Uterus (tissue), 4 donors: Measurements from ENCODE around the gene BAHCC1. TPM values are rescaled to one million over a fixed set of nuclear protein-coding genes. Genes with fewer than 3 reads are reported as not detected.

Source experiments
- DNase-seq, 2 donors: peaks; one replicate each; pipeline ENCODE4 v3.0.0-alpha.2; 2019 to 2020
- H3K27ac ChIP-seq, 2 donors: fragments of 200-600 bp; sonication (generic); 1 replicate in 1 of 2; 2 replicates in 1 of 2; pipeline ENCODE4 v1.5.1; 2016 to 2018
- H3K27me3 ChIP-seq, 2 donors: fragments of 200-600 bp; sonication (generic); one replicate each; pipeline ENCODE4 v1.5.1; 2018 to 2019; ENCODE audit warnings: control low read depth in 1 of 2
- H3K36me3 ChIP-seq, 2 donors: fragments of 200-600 bp; sonication (generic); one replicate each; pipeline ENCODE4 v1.5.1; 2019; ENCODE audit warnings: control low read depth in 1 of 2
- H3K4me1 ChIP-seq, 2 donors: fragments of 200-600 bp; sonication (generic); one replicate each; pipeline ENCODE4 v1.5.1; 2018 to 2019; ENCODE audit warnings: control low read depth in 1 of 2
- H3K4me3 ChIP-seq, 2 donors: fragments of 200-600 bp; sonication (generic); 1 replicate in 1 of 2; 2 replicates in 1 of 2; pipeline ENCODE4 v1.5.1; 2018 to 2019; ENCODE audit warnings: mild to moderate bottlenecking in 1 of 2
- H3K9me3 ChIP-seq, 2 donors: fragments of 200-600 bp; sonication (generic); one replicate each; pipeline ENCODE4 v1.5.1; 2019; ENCODE audit warnings: control low read depth in 1 of 2
- POLR2A ChIP-seq, 2 donors: fragments of 450-650 bp; IDR thresholded peaks; one replicate each; pipeline ENCODE4 v1.6.1; 2016; ENCODE audit warnings: antibody characterized with exemption in 2 of 2, mild to moderate bottlenecking in 1 of 2, moderate library complexity in 1 of 2
- intact Hi-C: fragments of 100-400 bp; cut with DNase I; formaldehyde crosslinking; loops from one replicate; pipeline ENCODE4 v1.15.1; 2023; ENCODE audit warnings: low total_unique reads
- total RNA-seq, 4 donors: library from RNA; depleted of rRNA in 3 of 4; stranded (reverse); fragments of >200 nt in 3 of 4; gene quantifications; one replicate each; pipeline versions ENCODE4 v1.1.0 to v1.2.4, GENCODE V29; 2014 to 2023
- TF ChIP-seq, protein P1 (sequence below), 4 experiments: fragments of 200-600 bp in 2 of 4; fragments of 450-650 bp in 2 of 4; sonication (generic) in 2 of 4; IDR thresholded peaks; one replicate each; pipeline ENCODE4 v1.5.1; 2016 to 2019; ENCODE audit warnings: antibody characterized with exemption in 4 of 4, mild to moderate bottlenecking in 2 of 4, moderate library complexity in 1 of 4
- donor health status: DM: yes; HTN: yes; CAD: no.

Gene BAHCC1
- total RNA-seq, 4 donors from 2014 or later: 1.5 to 34.1 (median 8.5) TPM

DNA sequence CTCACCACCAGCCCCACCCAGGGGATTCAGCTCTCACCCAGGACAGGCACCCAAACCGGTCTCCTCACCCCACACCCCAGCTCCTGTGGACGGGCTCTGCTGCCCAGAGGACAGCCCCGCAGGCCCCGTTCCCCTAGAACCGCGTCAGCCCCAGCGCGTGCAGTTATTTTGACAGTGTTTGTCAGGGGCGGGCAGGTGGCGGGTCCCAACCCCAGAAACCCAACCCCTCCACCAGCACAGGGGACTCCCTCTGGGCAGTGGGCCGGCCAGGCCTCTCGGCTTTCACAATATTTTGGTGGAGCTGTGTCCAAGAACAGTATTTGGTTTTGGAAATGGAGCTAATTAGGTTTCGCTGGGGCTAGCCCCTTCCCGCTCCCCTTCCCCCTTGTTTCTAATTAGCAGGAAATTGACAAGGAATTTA lies 44.8 kb downstream of the BAHCC1 start:
- Histone ChIP-seq H3K4me3 (no peak overlapping the region), H3K4me1 (peaks cover 0 to 28% of the 10 kb centered on the region in 2 donors), H3K27me3 (no peaks in the 10 kb centered on the region), H3K27ac (no peak overlapping the region), H3K36me3 (no peaks in the 10 kb centered on the region), H3K9me3 (no peaks in the 10 kb centered on the region)
- TF ChIP-seq, protein P1, sequence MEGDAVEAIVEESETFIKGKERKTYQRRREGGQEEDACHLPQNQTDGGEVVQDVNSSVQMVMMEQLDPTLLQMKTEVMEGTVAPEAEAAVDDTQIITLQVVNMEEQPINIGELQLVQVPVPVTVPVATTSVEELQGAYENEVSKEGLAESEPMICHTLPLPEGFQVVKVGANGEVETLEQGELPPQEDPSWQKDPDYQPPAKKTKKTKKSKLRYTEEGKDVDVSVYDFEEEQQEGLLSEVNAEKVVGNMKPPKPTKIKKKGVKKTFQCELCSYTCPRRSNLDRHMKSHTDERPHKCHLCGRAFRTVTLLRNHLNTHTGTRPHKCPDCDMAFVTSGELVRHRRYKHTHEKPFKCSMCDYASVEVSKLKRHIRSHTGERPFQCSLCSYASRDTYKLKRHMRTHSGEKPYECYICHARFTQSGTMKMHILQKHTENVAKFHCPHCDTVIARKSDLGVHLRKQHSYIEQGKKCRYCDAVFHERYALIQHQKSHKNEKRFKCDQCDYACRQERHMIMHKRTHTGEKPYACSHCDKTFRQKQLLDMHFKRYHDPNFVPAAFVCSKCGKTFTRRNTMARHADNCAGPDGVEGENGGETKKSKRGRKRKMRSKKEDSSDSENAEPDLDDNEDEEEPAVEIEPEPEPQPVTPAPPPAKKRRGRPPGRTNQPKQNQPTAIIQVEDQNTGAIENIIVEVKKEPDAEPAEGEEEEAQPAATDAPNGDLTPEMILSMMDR (IDR thresholded peaks at IDR 0.05): no peak
- intact Hi-C loops: no loop called here
- DNase-seq: no peak

DNA sequence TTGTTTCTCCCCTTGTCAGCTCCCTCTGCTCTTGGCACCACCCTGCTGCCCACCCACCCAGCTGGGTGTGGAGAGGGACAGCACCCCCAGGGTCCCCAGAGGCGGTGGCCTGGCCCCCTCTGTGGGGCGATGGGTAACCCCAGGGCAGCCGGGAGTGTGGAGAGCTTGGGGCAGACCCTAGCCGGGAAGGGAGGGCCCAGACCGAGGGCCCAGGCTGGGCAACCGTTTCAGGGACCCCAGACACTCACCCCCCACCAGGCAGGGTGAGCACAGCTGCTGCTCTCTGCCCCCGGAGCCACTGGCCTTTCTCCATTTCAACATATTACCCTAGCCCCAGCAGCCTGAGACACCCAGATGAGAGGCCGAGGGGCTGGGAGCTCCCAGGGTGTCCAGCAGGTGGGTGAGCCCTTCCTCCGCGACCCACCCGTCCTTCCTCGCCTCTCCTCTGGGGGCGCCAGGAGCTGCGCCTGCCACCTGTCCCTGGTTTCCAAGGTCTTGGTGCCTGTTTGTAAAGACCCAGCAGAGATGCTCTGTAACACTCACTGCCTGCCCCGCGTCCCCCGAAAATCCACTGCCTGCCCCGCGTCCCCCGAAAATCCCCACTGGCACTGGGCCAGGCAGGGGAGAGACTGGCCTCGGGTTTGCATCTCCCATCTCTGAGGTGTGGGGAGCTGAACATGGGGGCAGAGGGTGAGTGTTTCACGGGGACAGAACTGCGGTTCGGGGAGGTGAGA lies 45.4 kb downstream of the BAHCC1 start:
- no peak for DNase-seq

DNA sequence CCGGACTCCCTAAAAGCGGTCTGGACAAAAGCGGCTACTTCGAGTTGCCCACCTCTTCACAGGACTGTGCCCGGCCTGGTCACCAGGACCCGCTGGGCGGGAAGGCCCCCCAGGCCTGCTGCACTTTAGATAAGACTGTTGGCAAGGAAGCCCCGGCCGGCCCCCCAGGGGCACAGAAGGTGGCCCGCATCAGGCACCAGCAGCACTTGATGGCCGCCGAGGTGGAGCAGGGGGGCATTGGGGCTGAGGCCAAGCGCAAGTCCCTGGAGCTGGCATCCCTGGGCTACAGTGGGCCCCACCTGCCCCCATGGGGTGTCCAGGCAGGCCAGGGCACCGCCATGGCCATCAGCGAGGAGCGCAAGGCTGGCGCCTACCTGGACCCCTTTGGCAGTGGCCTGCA lies 47.5 kb downstream of the BAHCC1 start:
- H3K27ac ChIP-seq: no peak overlapping the region
- H3K36me3 ChIP-seq: no peaks in the 10 kb centered on the region
- intact Hi-C loops: no loop called here
- no peak overlapping the region for H3K4me3 ChIP-seq
- no peaks in the 10 kb centered on the region for H3K9me3 ChIP-seq
- H3K4me1 ChIP-seq: peaks cover 0 to under 1% of the 10 kb centered on the region in 2 donors
- no peaks in the 10 kb centered on the region for H3K27me3 ChIP-seq
- no peak for TF ChIP-seq POLR2A (IDR thresholded peaks at IDR 0.05)
- TF ChIP-seq, protein P1 (IDR thresholded peaks at IDR 0.05): no peak
- DNase-seq: no peak

More for the DNA sequence above, 45.4 kb downstream of the BAHCC1 start:
- Histone ChIP-seq H3K4me3 (no peak overlapping the region), H3K9me3 (no peaks in the 10 kb centered on the region), H3K36me3 (no peaks in the 10 kb centered on the region), H3K27ac (no peak overlapping the region), H3K27me3 (no peaks in the 10 kb centered on the region), H3K4me1 (peaks cover 0 to 22% of the 10 kb centered on the region in 2 donors)
- TF ChIP-seq, protein P1 (IDR thresholded peaks at IDR 0.05): peak in 1 of 4 experiments; percentile 21
- no peak for TF ChIP-seq POLR2A (IDR thresholded peaks at IDR 0.05)
- intact Hi-C loops: no loop called here

DNA sequence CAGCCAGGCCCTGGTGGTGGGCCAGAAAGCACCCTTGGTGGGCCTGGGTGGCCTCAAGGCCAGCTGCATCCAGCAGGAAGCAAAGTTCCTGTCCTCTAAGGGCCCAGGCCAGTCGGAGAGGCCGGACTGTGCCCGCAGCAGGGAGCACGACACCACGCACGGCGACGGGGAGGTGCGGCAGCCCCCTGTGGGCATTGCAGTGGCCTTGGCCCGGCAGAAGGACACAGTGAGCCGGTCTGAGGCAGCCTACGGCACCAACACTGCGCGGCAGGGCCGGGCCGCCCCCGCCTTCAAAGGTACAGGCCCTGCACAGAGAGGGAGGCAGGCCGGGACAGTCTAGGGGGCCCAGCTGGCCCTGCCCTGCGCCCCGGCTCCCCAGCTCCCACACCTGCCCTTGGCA lies 48.0 kb downstream of the BAHCC1 start:
- H3K27me3 ChIP-seq: no peaks in the 10 kb centered on the region
- H3K4me3 ChIP-seq: no peak overlapping the region
- TF ChIP-seq, protein P1 (IDR thresholded peaks at IDR 0.05): no peak
- TF ChIP-seq POLR2A (IDR thresholded peaks at IDR 0.05): no peak
- H3K9me3 ChIP-seq: no peaks in the 10 kb centered on the region
- no peaks in the 10 kb centered on the region for H3K36me3 ChIP-seq
- no peak overlapping the region for H3K27ac ChIP-seq
- no peak for DNase-seq
- no peaks in the 10 kb centered on the region for H3K4me1 ChIP-seq
- intact Hi-C loops: no loop called here

DNA sequence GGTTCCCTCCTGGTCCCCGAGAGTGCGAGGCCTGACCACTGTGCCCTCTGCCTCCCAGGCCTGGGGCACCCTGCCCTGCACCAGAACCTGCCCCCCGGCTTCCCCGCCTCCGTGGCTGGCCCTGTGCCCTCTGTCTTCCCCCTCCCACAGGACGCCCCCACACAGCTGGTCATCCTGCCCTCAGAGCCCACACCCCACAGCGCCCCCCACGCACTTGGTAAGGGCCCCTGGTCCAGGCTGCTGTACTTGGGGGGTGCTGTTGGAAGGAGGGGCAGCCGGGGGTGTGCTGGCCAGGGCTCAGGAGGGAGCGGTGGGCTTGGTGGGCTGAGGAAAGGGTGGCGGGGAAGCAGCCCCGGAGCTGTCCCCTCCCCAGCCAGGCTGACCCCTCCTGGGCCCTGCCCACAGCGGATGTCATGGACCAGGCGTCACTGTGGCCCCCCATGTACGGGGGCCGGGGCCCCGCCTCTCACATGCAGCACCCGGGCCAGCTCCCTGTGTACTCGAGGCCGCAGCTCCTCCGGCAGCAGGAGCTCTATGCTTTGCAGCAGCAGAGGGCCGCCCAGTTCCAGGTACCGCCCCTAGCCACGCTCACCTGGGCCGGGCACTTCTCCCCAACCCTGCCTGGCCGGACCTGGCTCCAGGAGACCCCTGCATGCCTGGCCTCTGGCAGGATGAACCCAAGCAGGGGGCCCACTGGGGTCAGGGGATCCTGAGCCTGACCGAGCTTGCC lies 49.5 kb downstream of the BAHCC1 start:
- no peaks in the 10 kb centered on the region for H3K9me3 ChIP-seq
- no peak overlapping the region for H3K27ac ChIP-seq
- no peaks in the 10 kb centered on the region for H3K27me3 ChIP-seq
- H3K36me3 ChIP-seq: no peaks in the 10 kb centered on the region
- intact Hi-C loops: no loop called here
- no peaks in the 10 kb centered on the region for H3K4me1 ChIP-seq
- no peak overlapping the region for H3K4me3 ChIP-seq
- DNase-seq: no peak
- TF ChIP-seq POLR2A (IDR thresholded peaks at IDR 0.05): no peak
- TF ChIP-seq, protein P1 (IDR thresholded peaks at IDR 0.05): no peak
